ENCODE results near the gene QSOX2.

GRCh38 chr9:136241542-136241941 lies 4.1 kb downstream of the QSOX2 start:
- no peak for TF ChIP-seq SP1 (IDR thresholded peaks at IDR 0.05; ENCODE audit: low read depth)
- TF ChIP-seq CEBPB (IDR thresholded peaks at IDR 0.05; ENCODE audit: low read depth): no peak
- TF ChIP-seq EZH2 (IDR thresholded peaks at IDR 0.05): no peak
- TF ChIP-seq, protein P1, sequence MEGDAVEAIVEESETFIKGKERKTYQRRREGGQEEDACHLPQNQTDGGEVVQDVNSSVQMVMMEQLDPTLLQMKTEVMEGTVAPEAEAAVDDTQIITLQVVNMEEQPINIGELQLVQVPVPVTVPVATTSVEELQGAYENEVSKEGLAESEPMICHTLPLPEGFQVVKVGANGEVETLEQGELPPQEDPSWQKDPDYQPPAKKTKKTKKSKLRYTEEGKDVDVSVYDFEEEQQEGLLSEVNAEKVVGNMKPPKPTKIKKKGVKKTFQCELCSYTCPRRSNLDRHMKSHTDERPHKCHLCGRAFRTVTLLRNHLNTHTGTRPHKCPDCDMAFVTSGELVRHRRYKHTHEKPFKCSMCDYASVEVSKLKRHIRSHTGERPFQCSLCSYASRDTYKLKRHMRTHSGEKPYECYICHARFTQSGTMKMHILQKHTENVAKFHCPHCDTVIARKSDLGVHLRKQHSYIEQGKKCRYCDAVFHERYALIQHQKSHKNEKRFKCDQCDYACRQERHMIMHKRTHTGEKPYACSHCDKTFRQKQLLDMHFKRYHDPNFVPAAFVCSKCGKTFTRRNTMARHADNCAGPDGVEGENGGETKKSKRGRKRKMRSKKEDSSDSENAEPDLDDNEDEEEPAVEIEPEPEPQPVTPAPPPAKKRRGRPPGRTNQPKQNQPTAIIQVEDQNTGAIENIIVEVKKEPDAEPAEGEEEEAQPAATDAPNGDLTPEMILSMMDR (IDR thresholded peaks at IDR 0.05 in 2 of 3, conservative IDR thresholded peaks at IDR 0.05 in 1 of 3; ENCODE audit: borderline replicate concordance in 1 of 3, insufficient read depth in 1 of 3, low read depth in 2 of 3, low read length in 2 of 3): no peak
- no peak for TF ChIP-seq YY1 (IDR thresholded peaks at IDR 0.05; ENCODE audit: extremely low read depth, insufficient replicate concordance, low read depth, low read length)
- no peak for TF ChIP-seq ATF3 (IDR thresholded peaks at IDR 0.05)
- TF ChIP-seq MAX (IDR thresholded peaks at IDR 0.05): no peak
- no peak for TF ChIP-seq POLR2AphosphoS5 (IDR thresholded peaks at IDR 0.05; ENCODE audit: low read depth, low read length)
- no peak for TF ChIP-seq RAD21 (IDR thresholded peaks at IDR 0.05; ENCODE audit: low read depth)
- TF ChIP-seq POLR2A (IDR thresholded peaks at IDR 0.05; ENCODE audit: borderline replicate concordance, extremely low read depth, insufficient read depth, insufficient read length): no peak
